IPS-20b (cell line): ENCODE results near the gene ATN1.

Experiments used
- H3K27ac ChIP-seq: one replicate; pipeline ENCODE4 v1.5.1; 2013; ENCODE audit warnings: low read length
- H3K27me3 ChIP-seq: 2 replicates; pipeline ENCODE4 v1.6.1; 2013; ENCODE audit warnings: mild to moderate bottlenecking, low read length, inconsistent platforms; ENCODE audit not compliant: insufficient read depth
- H3K36me3 ChIP-seq: 2 replicates; pipeline ENCODE4 v1.6.1; 2013; ENCODE audit warnings: low read depth, mild to moderate bottlenecking, inconsistent platforms, low read length, moderate library complexity; ENCODE audit not compliant: insufficient read depth
- H3K4me1 ChIP-seq: 2 replicates; pipeline ENCODE4 v1.6.1; 2013; ENCODE audit warnings: mild to moderate bottlenecking, control low read depth, inconsistent platforms, low read length, moderate library complexity; ENCODE audit not compliant: insufficient read depth
- H3K4me3 ChIP-seq: 2 replicates; pipeline ENCODE4 v1.5.1; 2013; ENCODE audit warnings: mild to moderate bottlenecking, low read length, inconsistent platforms
- H3K9ac ChIP-seq: 2 replicates; pipeline ENCODE4 v1.6.1; 2013; ENCODE audit warnings: low read depth, mild to moderate bottlenecking, inconsistent platforms, low read length, moderate library complexity
- H3K9me3 ChIP-seq: 2 replicates; pipeline ENCODE4 v1.6.1; 2013; ENCODE audit warnings: mild to moderate bottlenecking, low read depth, low read length, inconsistent platforms; ENCODE audit not compliant: insufficient read depth

Gene ATN1

GRCh38 chr12:6979453-6979852 is 51.7 kb downstream of the ATN1 start:
- Histone ChIP-seq H3K4me1 (no peaks in the 10 kb centered on the region), H3K9me3 (no peaks in the 10 kb centered on the region), H3K36me3 (peaks cover 92% of the 10 kb centered on the region), H3K9ac (no peak overlapping the region), H3K27ac (no peak overlapping the region), H3K27me3 (no peaks in the 10 kb centered on the region), H3K4me3 (no peak overlapping the region)

GRCh38 chr12:6980075-6980474 is 52.3 kb downstream of the ATN1 start:
- Histone ChIP-seq H3K4me1 (no peaks in the 10 kb centered on the region), H3K9me3 (no peaks in the 10 kb centered on the region), H3K27me3 (no peaks in the 10 kb centered on the region), H3K27ac (no peak overlapping the region), H3K4me3 (no peak overlapping the region), H3K9ac (no peak overlapping the region), H3K36me3 (peaks cover 86% of the 10 kb centered on the region)

- H3K4me1 ChIP-seq = no peaks in the 10 kb centered on the region
- H3K4me3 ChIP-seq = no peak overlapping the region
- H3K9ac ChIP-seq = no peak overlapping the region
- no peaks in the 10 kb centered on the region for H3K27me3 ChIP-seq
- H3K9me3 ChIP-seq = no peaks in the 10 kb centered on the region
- peaks cover 80% of the 10 kb centered on the region for H3K36me3 ChIP-seq
- no peak overlapping the region for H3K27ac ChIP-seq
Observed at GRCh38 chr12:6980740-6981139, 53.0 kb downstream of the ATN1 start.

- no peak overlapping the region for H3K4me3 ChIP-seq
- peaks cover 73% of the 10 kb centered on the region for H3K36me3 ChIP-seq
- H3K9ac ChIP-seq = no peak overlapping the region
- H3K9me3 ChIP-seq = no peaks in the 10 kb centered on the region
- H3K27ac ChIP-seq = no peak overlapping the region
- no peaks in the 10 kb centered on the region for H3K27me3 ChIP-seq
- H3K4me1 ChIP-seq = no peaks in the 10 kb centered on the region
Observed at GRCh38 chr12:6981152-6982052, 53.6 kb downstream of the ATN1 start.

- no peak overlapping the region for H3K9ac ChIP-seq
- H3K36me3 ChIP-seq = peaks cover 62% of the 10 kb centered on the region
- H3K9me3 ChIP-seq = no peaks in the 10 kb centered on the region
- no peaks in the 10 kb centered on the region for H3K27me3 ChIP-seq
- no peak overlapping the region for H3K4me3 ChIP-seq
- no peaks in the 10 kb centered on the region for H3K4me1 ChIP-seq
- no peak overlapping the region for H3K27ac ChIP-seq
Observed at GRCh38 chr12:6982532-6982931, 54.8 kb downstream of the ATN1 start.

- Histone ChIP-seq H3K27ac (no peak overlapping the region), H3K9ac (no peak overlapping the region), H3K9me3 (no peaks in the 10 kb centered on the region), H3K4me1 (no peaks in the 10 kb centered on the region), H3K4me3 (no peak overlapping the region), H3K27me3 (no peaks in the 10 kb centered on the region), H3K36me3 (peaks cover 19% of the 10 kb centered on the region)
Observed at GRCh38 chr12:6987956-6988553, 60.3 kb downstream of the ATN1 start.
